Breast epithelium (tissue), 3 donors: ENCODE measurements around the gene ANGPTL2.

Source experiments
- POLR2A ChIP-seq: fragments of 450-650 bp; IDR thresholded peaks from one replicate; pipeline ENCODE4 v1.6.1; 2016; ENCODE audit warnings: antibody characterized with exemption, mild to moderate bottlenecking, moderate library complexity
- POLR2AphosphoS5 ChIP-seq, 3 donors: sonication (generic); formaldehyde crosslinking; IDR thresholded peaks; one replicate each; pipeline ENCODE4 v1.6.1; 2017; ENCODE audit warnings: antibody characterized with exemption in 3 of 3
- TF ChIP-seq, protein P1 (sequence below), 3 donors: fragments of 450-650 bp; IDR thresholded peaks; one replicate each; pipeline ENCODE4 v1.5.1; 2016 to 2017; ENCODE audit warnings: antibody characterized with exemption in 3 of 3, mild to moderate bottlenecking in 3 of 3, moderate library complexity in 3 of 3

DNA sequence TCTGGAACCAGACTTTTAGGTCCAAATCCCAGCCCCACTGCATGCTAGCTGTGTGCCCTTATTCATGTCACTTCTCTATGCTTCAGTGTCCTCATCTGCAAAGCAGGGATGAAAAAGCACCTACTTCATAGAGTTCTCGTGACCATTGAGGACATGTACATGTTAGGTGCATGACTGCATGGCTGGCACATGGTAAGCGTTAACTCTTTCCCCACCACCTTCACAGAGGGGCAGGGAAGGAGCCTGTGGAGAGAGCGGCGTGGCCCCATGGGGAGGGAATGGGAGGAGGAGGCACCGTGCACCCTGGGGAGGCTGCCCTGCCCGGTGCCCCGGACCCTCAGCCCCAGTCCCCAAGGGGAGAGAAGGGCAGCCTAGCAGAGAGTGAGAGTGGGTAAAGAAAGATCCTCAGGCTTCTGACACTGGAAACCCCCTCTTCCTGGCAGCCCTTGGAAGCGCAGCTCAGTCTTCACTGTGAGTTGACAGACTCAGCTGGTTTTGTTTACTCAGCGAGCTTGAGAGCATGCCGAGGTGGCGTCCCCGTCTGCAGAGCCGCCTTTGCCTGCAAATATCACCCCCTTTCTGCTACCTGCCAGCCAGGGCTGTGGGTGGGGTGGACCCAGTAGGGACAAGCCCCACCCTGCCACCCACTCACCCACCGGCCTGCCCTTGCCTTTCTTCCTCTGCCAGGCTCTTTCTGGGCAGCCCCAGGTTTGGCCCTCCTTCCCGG, 10.6 kb upstream of the ANGPTL2 start:
- TF ChIP-seq, protein P1, sequence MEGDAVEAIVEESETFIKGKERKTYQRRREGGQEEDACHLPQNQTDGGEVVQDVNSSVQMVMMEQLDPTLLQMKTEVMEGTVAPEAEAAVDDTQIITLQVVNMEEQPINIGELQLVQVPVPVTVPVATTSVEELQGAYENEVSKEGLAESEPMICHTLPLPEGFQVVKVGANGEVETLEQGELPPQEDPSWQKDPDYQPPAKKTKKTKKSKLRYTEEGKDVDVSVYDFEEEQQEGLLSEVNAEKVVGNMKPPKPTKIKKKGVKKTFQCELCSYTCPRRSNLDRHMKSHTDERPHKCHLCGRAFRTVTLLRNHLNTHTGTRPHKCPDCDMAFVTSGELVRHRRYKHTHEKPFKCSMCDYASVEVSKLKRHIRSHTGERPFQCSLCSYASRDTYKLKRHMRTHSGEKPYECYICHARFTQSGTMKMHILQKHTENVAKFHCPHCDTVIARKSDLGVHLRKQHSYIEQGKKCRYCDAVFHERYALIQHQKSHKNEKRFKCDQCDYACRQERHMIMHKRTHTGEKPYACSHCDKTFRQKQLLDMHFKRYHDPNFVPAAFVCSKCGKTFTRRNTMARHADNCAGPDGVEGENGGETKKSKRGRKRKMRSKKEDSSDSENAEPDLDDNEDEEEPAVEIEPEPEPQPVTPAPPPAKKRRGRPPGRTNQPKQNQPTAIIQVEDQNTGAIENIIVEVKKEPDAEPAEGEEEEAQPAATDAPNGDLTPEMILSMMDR (IDR thresholded peaks at IDR 0.05) = no peak
- TF ChIP-seq POLR2A = no peak
- no peak for TF ChIP-seq POLR2AphosphoS5 (IDR thresholded peaks at IDR 0.05)
